Endothelial cell of umbilical vein (primary cell): ENCODE data around the gene PCMT1.

Experiments used
- EZH2 ChIP-seq: IDR thresholded peaks from 2 replicates; pipeline ENCODE4 v1.6.1; 2012; ENCODE audit warnings: borderline replicate concordance, low read depth, mild to moderate bottlenecking, moderate library complexity, low read length, inconsistent platforms; ENCODE audit not compliant: severe bottlenecking
- POLR2AphosphoS5 ChIP-seq: IDR thresholded peaks from 2 replicates; pipeline ENCODE4 v1.6.1; 2012; ENCODE audit warnings: low read depth, mild to moderate bottlenecking, control low read depth, low read length, moderate library complexity; ENCODE audit not compliant: insufficient read depth
- TF ChIP-seq, protein P1 (sequence below), 2 donors: IDR thresholded peaks; 1 replicate in 1 of 2; 2 replicates in 1 of 2; pipeline ENCODE4 v1.5.1; 2011; ENCODE audit warnings: low read length in 2 of 2, mild to moderate bottlenecking in 2 of 2, moderate library complexity in 2 of 2, control low read depth in 1 of 2, inconsistent platforms in 1 of 2, low read depth in 1 of 2; ENCODE audit not compliant: insufficient read depth in 1 of 2; ENCODE audit errors: extremely low read depth in 1 of 2

DNA sequence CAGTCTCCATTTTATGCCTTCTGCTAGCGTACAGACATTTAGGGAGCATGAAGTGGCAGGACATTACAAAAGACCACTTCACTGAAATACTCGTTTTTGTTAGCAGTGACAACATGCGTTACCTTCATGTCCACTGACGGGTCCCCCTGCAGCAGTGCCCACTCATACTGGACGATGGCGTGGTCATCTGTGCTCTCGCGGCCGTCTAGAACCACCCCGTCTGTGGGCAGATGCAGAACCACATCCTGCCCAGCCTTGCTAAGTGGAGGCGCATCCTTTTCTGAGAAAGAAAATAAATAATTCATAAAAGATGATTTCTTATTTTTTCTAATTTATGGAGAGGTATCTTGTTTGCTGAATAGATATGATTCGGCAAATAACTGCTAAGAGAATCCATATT lies 103.3 kb downstream of the PCMT1 start:
- TF ChIP-seq, protein P1, sequence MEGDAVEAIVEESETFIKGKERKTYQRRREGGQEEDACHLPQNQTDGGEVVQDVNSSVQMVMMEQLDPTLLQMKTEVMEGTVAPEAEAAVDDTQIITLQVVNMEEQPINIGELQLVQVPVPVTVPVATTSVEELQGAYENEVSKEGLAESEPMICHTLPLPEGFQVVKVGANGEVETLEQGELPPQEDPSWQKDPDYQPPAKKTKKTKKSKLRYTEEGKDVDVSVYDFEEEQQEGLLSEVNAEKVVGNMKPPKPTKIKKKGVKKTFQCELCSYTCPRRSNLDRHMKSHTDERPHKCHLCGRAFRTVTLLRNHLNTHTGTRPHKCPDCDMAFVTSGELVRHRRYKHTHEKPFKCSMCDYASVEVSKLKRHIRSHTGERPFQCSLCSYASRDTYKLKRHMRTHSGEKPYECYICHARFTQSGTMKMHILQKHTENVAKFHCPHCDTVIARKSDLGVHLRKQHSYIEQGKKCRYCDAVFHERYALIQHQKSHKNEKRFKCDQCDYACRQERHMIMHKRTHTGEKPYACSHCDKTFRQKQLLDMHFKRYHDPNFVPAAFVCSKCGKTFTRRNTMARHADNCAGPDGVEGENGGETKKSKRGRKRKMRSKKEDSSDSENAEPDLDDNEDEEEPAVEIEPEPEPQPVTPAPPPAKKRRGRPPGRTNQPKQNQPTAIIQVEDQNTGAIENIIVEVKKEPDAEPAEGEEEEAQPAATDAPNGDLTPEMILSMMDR (IDR thresholded peaks at IDR 0.05; ENCODE audit: extremely low read depth in 1 of 2, insufficient read depth in 1 of 2, low read depth in 1 of 2, low read length in 2 of 2) = no peak
- TF ChIP-seq EZH2 (no peak), POLR2AphosphoS5 (no peak)
